HT1080 (cell line): ENCODE data around the gene IL20. TPM values are rescaled to one million over a fixed set of nuclear protein-coding genes. Genes with fewer than 3 reads are reported as not detected.
A peak's percentile ranks its signal among the peaks of the same experiment; 100 is the strongest.

ENCODE experiments used
- DNase-seq: peaks from one replicate; pipeline ENCODE4 v3.0.0-alpha.2; 2015; ENCODE audit warnings: low read depth
- total RNA-seq: library from RNA; depleted of rRNA; stranded (reverse); fragments of >200 nt; shearing (Covaris generic); gene quantifications from 2 replicates; pipeline ENCODE4 v1.2.3, GENCODE V29; 2014

Gene IL20
- total RNA-seq, 1 experiment from 2014 or later: not detected

DNA sequence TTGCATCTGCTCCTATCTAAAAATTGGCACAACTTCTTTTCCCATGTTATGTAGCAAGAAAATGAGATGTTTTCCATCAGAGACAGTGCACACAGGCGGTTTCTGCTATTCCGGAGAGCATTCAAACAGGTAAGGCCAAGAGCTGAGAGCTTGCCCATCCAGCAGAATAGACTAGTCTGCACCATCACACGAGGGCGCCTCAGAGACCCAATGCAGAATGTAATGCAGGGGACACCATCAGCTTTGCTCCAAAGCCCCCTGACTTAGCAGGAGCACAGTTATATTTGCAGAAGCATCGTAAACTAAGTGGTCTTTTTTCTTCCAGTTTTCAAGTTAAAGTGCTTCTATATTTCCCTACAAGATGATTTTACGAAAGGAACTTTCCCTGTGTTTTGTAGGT lies 36.5 kb downstream of the IL20 start:
- DNase-seq: no peak

DNA sequence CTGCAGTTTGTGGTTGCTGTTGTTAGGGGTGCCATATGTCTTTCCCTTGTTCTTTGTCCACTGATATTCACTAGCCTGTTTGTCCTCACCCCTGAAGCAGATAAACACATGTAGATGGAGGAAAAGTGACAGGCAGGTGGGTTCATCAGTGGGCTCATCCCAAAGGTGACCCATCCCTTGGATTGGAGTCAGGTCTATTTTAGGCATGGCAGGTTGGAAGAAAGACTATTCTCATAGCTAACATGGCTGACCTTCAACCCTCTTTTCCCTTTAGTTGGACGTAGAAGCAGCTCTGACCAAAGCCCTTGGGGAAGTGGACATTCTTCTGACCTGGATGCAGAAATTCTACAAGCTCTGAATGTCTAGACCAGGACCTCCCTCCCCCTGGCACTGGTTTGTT lies 37.3 kb downstream of the IL20 start:
- no peak for DNase-seq

DNA sequence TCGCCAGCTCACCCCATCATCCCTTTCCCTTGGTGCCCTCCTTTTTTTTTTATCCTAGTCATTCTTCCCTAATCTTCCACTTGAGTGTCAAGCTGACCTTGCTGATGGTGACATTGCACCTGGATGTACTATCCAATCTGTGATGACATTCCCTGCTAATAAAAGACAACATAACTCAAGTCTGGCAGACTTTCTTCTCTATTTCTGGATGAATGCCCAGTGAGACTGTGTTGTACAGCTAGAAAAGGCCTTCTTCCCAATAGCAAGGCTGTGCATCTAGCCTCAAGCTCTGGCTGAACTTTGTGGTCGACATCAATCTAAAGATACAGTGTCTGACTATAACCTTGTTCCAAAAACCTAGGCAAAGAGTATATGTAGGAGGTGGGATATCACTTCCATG lies 38.3 kb downstream of the IL20 start:
- no peak for DNase-seq

DNA sequence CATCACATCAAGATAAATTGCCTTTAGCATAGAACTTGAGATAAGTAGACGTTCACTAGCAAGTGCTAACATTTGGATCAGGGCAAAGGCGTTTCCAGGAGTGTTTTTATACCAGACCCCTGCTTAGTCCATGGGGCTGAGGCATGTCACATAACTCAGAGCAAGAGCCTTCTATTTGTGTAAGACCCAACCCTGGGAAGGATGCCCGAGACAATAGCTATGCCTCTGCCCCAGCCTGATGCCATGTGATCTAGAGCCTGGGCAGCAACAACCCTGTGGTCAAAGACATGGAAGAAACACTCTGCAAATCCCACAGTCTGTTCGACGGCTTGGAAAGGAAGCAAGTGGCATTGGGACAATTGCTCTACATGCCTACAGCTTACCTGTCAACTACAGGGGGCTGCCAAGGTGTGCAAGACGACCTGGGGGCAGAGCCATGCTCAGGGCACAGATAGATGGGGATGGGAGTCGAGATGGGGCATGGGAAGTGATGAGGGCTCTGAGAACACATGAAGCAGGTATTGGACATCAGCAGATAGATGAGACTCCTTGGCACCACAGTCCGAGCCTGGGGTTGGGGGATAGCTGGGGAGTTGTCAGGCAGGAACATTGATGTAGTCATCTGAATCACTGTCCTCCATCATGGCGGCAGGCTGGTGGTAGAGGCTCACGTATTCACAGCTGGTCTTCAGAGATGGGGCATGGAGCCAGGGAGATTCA lies 39.2 kb downstream of the IL20 start:
- DNase-seq: no peak

DNA sequence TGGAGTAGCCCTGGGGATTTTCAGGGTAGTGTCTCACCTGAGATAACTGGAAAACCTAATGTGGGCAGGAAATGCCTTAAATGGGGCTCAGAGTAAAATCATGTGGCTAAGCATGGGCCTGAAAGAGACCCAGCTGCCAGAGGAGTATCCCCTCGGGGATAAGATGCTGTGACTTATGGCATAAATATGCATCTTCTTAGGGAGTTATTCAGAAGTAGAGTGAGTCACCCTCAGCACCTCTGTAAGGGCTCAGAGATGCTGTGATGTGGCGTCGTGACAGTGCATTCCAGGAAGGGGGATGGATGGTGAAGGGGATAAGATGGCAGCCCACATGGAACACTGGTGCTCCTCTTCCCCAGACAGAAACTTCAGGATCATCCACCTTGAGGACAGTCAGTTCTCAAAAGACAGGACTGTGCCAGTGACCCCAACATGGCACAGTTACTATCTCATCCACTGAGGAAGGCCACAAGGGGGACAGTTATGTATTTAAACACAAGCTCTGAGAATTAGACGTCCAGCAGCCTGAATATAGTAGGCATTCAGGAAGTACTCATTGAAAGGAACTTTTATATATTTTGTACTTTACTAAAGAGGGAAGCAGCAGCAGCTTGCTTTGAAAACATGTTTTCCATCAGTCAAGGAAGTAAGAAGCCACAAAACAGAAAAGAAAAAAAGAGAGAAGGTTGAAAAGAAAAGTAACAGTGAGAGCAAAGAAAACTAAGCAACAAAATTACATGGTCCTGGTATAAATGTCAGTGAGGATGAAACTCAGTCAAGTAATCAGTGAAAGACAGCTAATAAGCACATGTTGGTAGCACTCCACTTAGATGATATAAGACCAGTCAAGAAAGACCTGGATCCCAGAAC lies 40.1 kb downstream of the IL20 start:
- DNase-seq: peak; percentile 97

DNA sequence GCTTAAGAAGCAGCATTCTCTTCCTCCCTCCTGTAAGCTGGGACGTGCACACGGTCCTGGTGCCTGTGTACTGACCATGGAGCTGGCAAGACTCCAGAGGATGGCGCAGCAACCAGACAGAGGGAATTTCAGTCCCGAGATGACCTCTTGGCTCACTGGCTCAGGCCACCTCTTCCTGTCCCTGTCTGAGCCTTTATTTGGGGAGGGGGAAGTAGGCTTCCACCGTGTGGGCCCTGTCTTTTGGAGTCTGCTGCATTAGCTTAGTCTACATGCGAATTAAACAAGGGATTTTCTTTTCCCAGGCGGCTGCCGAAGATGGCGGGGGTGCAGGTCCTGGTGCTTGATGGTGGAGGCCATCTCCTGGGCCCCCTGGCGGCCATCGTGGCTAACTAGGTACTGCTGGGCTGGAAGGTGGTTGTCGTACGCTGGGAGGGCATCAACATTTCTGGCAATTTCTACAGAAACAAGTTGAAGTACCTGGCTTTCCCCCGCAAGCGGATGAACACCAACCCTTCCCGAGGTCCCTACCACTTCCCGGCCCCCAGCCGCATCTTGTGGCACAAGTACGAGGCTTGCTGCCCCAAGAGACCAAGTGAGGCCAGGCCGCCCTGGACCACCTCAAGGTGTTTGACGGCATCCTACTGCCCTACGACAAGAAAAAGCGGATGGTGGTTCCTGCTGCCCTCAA lies 42.0 kb downstream of the IL20 start:
- no peak for DNase-seq

DNA sequence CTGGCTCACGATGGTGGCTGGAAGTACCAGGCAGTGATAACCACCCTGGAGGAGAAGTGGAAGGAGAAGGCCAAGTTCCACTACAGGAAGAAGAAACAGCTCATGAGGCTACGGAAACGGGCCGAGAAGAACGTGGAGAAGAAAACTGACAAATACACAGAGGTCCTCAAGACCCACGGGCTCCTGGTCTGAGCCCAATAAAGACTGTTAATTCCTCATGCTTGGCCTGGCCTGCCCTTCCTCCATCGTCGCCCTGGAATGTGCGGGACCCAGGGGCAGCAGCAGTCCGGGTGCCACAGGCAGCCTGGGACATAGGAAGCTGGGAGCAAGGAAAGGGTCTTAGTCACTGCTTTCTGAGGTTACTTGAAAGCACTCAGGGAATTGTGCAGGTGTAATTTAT lies 42.6 kb downstream of the IL20 start:
- DNase-seq: no peak

DNA sequence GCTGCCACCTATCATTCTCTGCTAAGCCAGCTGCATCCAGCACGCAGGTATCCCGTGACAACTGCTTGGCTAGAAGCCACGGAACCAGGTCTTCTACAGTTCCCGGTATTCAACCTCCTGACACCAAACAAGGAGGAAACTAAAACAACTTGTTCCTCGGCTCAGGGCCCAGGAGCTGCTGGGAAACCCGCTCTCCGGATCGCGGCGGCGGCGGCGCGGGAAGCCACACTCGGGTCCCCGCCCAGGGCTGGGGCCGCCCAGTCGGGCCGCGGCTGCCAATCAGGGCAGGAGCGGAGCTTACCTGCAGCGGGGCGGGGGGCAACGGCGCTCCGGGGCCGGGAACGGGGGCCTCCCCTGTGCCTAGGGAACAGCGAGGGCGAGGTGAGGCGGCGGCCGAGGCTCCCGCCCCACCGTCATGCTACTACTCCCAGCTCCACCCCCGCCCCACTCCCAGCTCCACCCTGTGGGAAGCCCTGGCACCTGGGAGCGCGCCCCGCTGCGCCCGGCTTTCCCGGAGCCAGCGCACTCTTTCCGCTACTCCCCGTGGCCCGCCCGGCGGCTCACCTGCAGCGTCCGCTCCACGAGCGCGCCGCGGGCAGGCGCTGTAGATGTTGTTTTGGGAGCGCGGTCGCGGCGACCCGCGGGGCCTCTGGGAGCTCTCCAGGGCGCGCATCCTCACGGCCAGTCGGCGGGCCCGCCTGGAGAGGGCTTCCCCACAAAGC lies 43.9 kb downstream of the IL20 start:
- DNase-seq: no peak

DNA sequence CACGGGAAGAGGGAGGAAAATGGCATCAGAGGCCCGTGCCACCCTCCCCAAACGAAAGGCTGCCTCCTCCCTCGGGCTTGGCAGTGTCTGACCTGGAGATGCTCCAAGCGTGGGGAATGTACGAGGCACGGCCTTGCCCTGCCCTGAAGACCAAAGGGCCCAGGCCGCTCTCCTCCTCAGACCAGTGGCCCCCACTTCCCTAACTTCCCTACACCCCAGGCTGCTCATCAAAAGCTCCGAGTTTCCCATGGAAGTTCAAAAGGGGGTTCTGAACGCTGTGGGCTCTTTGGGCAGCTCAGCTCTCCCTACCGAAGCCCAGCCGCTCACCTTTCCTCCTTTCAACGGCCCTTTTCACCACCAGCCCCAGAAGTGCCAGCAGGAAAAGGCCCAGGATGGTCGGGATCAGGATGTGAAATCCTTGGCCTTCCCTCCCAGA lies 44.5 kb downstream of the IL20 start:
- no peak for DNase-seq

DNA sequence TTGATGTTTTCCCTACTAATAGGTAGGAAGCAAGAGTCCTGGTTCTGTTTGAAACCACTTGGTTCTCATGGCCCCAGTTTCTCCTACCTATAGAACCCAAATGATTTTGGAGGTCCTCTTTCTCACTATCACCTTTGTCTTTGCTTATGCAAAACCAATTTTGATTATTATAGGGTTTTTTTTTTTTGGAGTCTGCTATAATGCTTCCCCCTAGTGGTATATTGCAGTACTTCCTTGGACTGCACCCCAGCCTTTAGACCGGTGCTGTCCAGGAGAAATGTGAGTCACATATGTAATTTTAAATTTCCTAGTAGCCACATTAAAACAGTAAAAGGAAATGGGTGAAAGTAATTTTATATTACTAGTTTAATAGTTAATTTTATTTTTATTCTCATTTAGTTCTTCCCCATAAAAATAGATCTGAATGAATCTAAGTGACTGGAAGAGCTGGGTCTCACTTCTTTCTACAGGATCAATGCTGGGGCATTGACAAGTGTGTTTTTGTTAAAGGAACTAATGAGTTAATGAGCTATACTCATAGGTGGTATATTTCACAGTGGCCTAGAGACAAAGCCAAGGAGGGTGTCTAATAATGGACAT lies 45.7 kb downstream of the IL20 start:
- DNase-seq: peak; percentile 83

DNA sequence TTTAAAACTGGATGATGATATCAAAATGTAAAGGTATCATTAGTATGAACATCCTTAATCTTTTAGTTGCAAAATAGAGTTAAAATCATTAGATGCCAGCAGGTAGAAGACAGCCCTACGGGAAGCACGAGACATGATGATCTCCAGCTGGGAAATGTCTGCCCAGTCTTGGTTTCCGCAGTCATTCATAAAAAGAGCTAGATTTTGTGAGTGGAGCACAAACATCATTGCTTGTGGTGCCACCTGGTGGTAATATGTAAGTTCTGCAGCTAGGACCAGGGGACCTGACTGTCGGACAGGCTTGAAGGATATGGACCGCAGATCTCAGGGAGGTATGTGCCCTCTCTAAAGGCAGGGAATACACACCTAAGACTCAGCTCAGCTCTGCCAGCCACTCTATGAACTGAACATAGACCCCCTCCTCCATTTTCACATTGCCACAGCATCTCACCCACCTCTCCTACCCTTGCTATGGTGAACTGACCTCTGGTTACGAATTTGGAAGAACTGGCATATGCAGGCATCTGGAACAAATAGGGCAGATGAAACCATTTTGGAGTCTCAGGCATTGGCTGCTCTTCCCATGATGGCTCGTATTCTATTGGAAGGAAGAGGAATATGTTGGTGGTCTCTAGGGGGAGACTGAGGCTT lies 47.1 kb downstream of the IL20 start:
- peak; percentile 70 for DNase-seq

DNA sequence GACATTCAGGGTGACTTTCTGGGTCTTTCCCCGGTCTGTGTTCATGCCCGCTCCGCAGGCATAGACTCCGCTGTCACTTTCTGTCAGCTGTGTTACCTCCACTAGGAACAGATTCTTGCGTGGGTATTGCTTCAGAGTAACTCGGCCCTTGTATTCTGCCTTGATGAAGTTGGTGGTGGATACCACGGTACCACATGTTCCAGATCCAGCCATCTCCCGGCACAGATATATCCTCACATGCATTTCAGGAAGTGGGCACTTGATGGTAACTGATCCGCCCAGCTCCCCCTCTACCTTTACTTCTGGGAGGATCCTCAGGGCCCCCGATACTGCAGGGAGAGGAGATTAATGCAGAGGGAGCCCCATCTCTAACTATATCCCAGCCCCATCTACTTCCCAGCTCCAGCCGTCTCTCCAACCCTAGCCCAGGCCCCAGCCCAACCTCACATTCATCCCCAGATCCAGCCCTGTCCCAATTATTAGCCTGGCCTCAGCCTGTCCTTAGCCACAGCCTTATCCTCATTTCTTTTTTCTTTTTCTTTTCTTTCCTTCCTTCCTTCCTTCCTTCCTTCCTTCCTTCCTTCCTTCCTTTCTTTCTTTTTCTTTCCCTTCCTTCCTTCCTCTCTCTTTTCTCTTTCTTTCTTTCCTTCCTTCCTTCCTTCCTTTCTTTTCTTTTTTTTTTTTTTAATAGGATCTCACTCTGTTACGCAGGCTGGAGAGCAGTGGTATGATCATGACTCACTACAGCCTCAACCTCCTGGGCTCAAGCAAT lies 48.5 kb downstream of the IL20 start:
- no peak for DNase-seq

DNA sequence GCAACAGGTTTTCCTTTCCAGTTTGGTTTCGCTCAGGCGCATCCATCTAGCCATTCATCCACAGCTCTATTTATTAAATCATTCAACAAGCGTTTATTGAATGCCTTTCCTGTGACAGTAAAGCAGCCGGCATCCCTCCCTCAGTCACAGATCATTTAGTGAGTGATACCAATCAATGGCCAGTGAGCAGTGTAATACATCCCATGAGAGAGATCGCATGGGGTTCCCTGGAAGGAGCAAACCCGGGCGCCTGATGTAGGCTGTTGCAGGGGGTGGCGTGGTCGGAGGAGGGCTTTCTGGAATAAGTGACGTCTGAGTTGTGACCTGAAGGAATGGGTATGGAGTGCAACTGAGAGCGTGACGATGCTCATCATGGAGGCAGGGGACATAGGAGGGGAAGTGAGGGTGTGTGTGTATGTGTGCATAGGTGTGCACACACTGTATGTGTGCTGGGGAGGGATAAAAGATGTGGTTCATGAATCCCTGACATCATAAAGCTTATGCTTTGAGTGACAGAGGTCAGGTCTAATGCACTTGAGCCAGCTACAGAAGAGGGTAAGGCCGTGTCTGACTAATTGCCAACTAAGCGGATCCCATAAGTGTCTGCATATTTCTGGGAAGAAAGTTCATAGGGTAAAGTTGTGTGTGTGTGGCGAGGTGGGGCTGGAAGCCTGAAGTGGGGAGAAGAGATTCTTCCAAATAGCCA lies 49.8 kb downstream of the IL20 start:
- DNase-seq: no peak

DNA sequence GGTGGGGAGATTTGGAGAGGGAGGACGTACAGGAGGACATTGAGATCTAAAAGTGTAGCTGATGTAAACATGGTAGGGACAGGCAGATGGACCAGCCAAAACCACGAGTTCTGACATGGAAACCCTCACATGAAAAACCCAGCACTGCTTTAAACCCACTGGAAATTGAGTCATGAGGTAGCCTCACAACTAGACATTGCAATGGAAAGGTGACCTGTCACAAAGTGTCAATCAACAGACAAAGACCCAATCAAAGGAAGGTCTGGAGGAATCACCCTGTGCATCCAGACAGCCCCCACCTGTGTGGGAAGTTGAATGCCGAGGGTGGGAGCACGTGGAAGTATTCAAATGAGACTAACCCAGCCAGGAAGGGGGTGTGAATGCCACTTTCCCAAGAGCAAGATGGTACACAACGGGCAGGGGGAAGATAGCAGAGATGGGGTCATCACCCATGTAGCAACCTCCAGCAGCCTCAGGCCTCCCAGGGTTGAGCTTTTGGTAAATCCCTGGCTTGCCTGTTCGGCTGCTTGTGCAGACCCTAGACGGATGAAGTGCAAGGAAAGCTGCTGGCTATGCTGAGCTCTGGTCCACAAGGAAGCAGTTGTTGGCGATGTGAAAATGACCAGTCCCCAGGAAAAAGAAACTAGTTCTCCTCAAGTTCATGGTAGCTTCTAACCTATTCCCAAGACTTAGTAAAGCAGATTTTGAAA lies 50.7 kb downstream of the IL20 start:
- no peak for DNase-seq

DNA sequence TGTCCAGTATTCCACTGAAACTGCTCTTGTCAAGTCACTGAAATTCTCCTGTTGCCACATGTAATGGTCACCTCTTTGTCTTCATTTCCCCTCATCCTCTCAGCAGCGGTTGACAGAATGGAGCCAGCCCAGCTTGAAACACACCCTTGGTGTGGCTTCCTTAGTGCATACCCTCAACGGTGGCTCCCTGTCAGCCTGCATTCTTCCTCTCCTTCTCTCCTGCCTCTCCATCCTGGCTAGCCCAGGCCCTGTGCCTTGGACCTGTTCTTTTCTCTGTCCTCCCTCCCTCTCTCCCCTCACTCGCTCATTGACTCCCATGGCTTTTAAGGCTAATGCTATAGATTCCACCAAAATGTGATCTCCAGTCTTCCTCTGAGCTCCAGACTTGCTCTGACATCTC lies 52.7 kb downstream of the IL20 start:
- no peak for DNase-seq
